SK-N-SH treated with all-trans-retinoic acid at 6 μM for 48 hours (cell line): ENCODE results near the gene MAGEA8.

ENCODE experiments used
- ARNTL ChIP-seq: fragments of 450-650 bp; formaldehyde crosslinking; IDR thresholded peaks from 2 replicates; pipeline ENCODE4 v1.5.0; 2020; ENCODE audit warnings: low read depth, mild to moderate bottlenecking, moderate library complexity, borderline replicate concordance
- BACH2 ChIP-seq: fragments of 250-450 bp; sonication (Bioruptor Pico); IDR thresholded peaks from 2 replicates; pipeline ENCODE4 v1.9.0; 2021; ENCODE audit warnings: mild to moderate bottlenecking, borderline replicate concordance
- CREB5 ChIP-seq: fragments of 250-450 bp; sonication (Bioruptor Pico); IDR thresholded peaks from 2 replicates; pipeline ENCODE4 v1.5.1; 2020; ENCODE audit warnings: low read depth, mild to moderate bottlenecking, moderate library complexity
- CSRNP3 ChIP-seq: fragments of 250-450 bp; sonication (Bioruptor Pico); IDR thresholded peaks from 2 replicates; pipeline ENCODE4 v1.5.1; 2021; ENCODE audit warnings: mild to moderate bottlenecking, moderate library complexity
- GLIS3 ChIP-seq: fragments of 250-450 bp; sonication (Bioruptor Pico); IDR thresholded peaks from 2 replicates; pipeline ENCODE4 v1.5.0; 2020; ENCODE audit warnings: mild to moderate bottlenecking, moderate library complexity
- ISL1 ChIP-seq: fragments of 250-450 bp; sonication (Bioruptor Pico); IDR thresholded peaks from 2 replicates; pipeline ENCODE4 v2.1.2; 2022; ENCODE audit warnings: mild to moderate bottlenecking, moderate library complexity
- OSR1 ChIP-seq: fragments of 250-450 bp; sonication (Bioruptor Pico); IDR thresholded peaks from 2 replicates; pipeline ENCODE4 v1.8.0; 2022; ENCODE audit warnings: moderate library complexity, mild to moderate bottlenecking, inconsistent platforms
- PATZ1 ChIP-seq: fragments of 250-450 bp; sonication (Bioruptor Pico); IDR thresholded peaks from 2 replicates; pipeline ENCODE4 v1.8.0; 2020; ENCODE audit warnings: mild to moderate bottlenecking, moderate library complexity, borderline replicate concordance
- POU6F1 ChIP-seq: fragments of 250-450 bp; sonication (Bioruptor Pico); IDR thresholded peaks from 2 replicates; pipeline ENCODE4 v1.8.0; 2021; ENCODE audit warnings: low read depth, mild to moderate bottlenecking, moderate library complexity, borderline replicate concordance
- RARB ChIP-seq: fragments of 250-450 bp; sonication (Bioruptor Pico); IDR thresholded peaks from 2 replicates; pipeline ENCODE4 v1.8.0; 2021; ENCODE audit warnings: mild to moderate bottlenecking, moderate library complexity
- TOX ChIP-seq: fragments of 250-450 bp; sonication (Bioruptor Pico); IDR thresholded peaks from 2 replicates; pipeline ENCODE4 v1.8.0; 2021; ENCODE audit warnings: mild to moderate bottlenecking, moderate library complexity, borderline replicate concordance
- TSHZ2 ChIP-seq: fragments of 250-450 bp; sonication (Bioruptor Pico); IDR thresholded peaks from 2 replicates; pipeline ENCODE4 v1.5.0; 2020; ENCODE audit warnings: mild to moderate bottlenecking, moderate library complexity
- ZFP3 ChIP-seq: fragments of 250-450 bp; sonication (Bioruptor Pico); IDR thresholded peaks from 2 replicates; pipeline ENCODE4 v1.5.0; 2020; ENCODE audit warnings: mild to moderate bottlenecking, moderate library complexity
- ZNF8 ChIP-seq: fragments of 450-650 bp; formaldehyde crosslinking; IDR thresholded peaks from 2 replicates; pipeline ENCODE4 v1.5.0; 2020; ENCODE audit warnings: mild to moderate bottlenecking, moderate library complexity

GRCh38 chrX:149837639-149838038, 43.3 kb upstream of the MAGEA8 start:
- TF ChIP-seq ZNF8 (CRISPR knock-in tag), result no peak
- no peak for TF ChIP-seq BACH2
- TF ChIP-seq ARNTL, result no peak
- TF ChIP-seq POU6F1 (CRISPR knock-in tag), result no peak
- TF ChIP-seq TSHZ2 (CRISPR knock-in tag), result no peak
- no peak for TF ChIP-seq RARB
- TF ChIP-seq ISL1 (CRISPR knock-in tag), result no peak
- no peak for TF ChIP-seq ZFP3
- no peak for TF ChIP-seq TOX
- TF ChIP-seq PATZ1 (CRISPR knock-in tag), result no peak
- TF ChIP-seq OSR1 (CRISPR knock-in tag), result no peak
- no peak for TF ChIP-seq GLIS3 (CRISPR knock-in tag)
- TF ChIP-seq CSRNP3 (CRISPR knock-in tag), result no peak
- TF ChIP-seq CREB5, result no peak
